Body of pancreas (tissue), 4 donors: ENCODE results near the gene CD300E. TPM values are rescaled to one million over a fixed set of nuclear protein-coding genes. Genes with fewer than 3 reads are reported as not detected.

Experiments
- ATAC-seq: fragments of 150-250 bp; one replicate; pipeline ENCODE4 v1.9.1; 2016
- DNase-seq, 4 donors: peaks; one replicate each; pipeline ENCODE4 v3.0.0-alpha.2; 2019
- H3K27ac ChIP-seq, 4 donors: fragments of 200-600 bp; sonication (generic); 1 replicate in 3 of 4; 2 replicates in 1 of 4; pipeline versions ENCODE4 v1.5.1 to v1.6.1; 2016 to 2019; ENCODE audit warnings: mild to moderate bottlenecking in 1 of 4, mixed read lengths in 1 of 4, moderate library complexity in 1 of 4
- H3K27me3 ChIP-seq, 2 donors: fragments of 200-600 bp; sonication (generic); one replicate each; pipeline ENCODE4 v1.6.0; 2016; ENCODE audit warnings: mild to moderate bottlenecking in 1 of 2
- H3K36me3 ChIP-seq, 2 donors: fragments of 200-600 bp; sonication (generic); replicated peaks in 1 of 2; 2 replicates each; pipeline ENCODE4 v1.5.1; 2016; ENCODE audit warnings: low read depth in 2 of 2; ENCODE audit not compliant: insufficient read depth in 1 of 2
- H3K4me1 ChIP-seq: fragments of 200-600 bp; sonication (generic); one replicate; pipeline ENCODE4 v1.6.0; 2016
- H3K4me3 ChIP-seq, 2 donors: fragments of 200-600 bp; sonication (generic); 1 replicate in 1 of 2; 2 replicates in 1 of 2; pipeline ENCODE4 v1.5.1; 2016 to 2019
- H3K9me3 ChIP-seq, 3 donors: fragments of 200-600 bp; sonication (generic); 1 replicate in 2 of 3; 2 replicates in 1 of 3; pipeline ENCODE4 v1.5.1; 2016
- POLR2A ChIP-seq, 3 donors: fragments of 450-650 bp; IDR thresholded peaks; one replicate each; pipeline ENCODE4 v1.6.1; 2016; ENCODE audit warnings: antibody characterized with exemption in 3 of 3, mild to moderate bottlenecking in 2 of 3
- WGBS, 2 donors: methylation state at CpG; one replicate each; pipeline ENCODE4 v1.1.5; 2017; 5-methylcytosine and 5-hydroxymethylcytosine counted together
- intact Hi-C: fragments of 100-400 bp; cut with DNase I; formaldehyde crosslinking; loops from one replicate; pipeline ENCODE4 v1.15.1; 2023
- total RNA-seq, 2 donors: library from RNA; depleted of rRNA; stranded (reverse); fragments of >200 nt; gene quantifications; one replicate each; pipeline ENCODE4 v1.1.0, GENCODE V29; 2016
- TF ChIP-seq, protein P1 (sequence below), 7 experiments: fragments of 450-650 bp in 4 of 7; fragments of 200-600 bp in 3 of 7; sonication (generic) in 3 of 7; IDR thresholded peaks; one replicate each; pipeline ENCODE4 v1.5.1; 2016 to 2019; ENCODE audit warnings: antibody characterized with exemption in 7 of 7

The CD300E gene
- total RNA-seq, 2 donors from 2014 or later, result not detected

DNA sequence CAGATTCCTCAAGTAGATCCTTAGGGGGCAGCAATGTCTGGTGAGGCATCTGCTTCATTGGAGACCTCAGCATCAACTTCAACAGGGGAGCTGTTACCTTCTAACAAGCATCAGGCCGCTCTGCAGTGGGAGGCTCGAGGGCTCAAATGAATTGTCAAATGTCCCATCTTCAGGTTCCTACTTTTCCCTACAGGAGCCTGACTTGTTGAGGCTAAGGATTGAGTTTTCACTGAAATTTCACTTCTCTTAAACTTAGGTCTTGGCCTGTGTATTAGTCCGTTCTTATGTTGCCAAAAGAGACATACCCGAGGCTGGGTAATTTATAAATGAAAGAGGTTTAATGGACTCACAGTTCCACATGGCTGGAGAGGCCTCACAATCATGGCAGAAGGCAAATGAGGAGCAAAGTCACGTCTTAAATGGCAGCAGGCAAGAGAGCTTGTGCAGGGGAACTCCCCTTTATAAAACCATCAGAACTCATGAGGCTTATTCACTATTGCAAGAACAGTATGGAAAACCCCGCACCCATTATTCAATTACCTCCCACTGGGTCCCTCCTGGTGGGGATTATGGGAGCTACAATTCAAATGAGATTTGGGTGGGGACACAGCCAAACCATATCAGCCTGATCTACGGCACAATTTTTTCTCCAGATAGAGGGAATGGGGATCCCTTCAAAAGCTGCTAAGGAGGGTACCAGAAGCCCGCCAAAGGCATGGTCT, 26.3 kb downstream of the CD300E start:
- ATAC-seq, result no peak
- TF ChIP-seq, protein P1, sequence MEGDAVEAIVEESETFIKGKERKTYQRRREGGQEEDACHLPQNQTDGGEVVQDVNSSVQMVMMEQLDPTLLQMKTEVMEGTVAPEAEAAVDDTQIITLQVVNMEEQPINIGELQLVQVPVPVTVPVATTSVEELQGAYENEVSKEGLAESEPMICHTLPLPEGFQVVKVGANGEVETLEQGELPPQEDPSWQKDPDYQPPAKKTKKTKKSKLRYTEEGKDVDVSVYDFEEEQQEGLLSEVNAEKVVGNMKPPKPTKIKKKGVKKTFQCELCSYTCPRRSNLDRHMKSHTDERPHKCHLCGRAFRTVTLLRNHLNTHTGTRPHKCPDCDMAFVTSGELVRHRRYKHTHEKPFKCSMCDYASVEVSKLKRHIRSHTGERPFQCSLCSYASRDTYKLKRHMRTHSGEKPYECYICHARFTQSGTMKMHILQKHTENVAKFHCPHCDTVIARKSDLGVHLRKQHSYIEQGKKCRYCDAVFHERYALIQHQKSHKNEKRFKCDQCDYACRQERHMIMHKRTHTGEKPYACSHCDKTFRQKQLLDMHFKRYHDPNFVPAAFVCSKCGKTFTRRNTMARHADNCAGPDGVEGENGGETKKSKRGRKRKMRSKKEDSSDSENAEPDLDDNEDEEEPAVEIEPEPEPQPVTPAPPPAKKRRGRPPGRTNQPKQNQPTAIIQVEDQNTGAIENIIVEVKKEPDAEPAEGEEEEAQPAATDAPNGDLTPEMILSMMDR (IDR thresholded peaks at IDR 0.05), result no peak
- Histone ChIP-seq H3K4me1 (no peaks in the 10 kb centered on the region), H3K9me3 (no peaks in the 10 kb centered on the region), H3K4me3 (no peak overlapping the region), H3K27me3 (peaks cover 0 to 7% of the 10 kb centered on the region in 2 donors), H3K36me3 (no peaks in the 10 kb centered on the region), H3K27ac (no peak overlapping the region)
- intact Hi-C loops, result no loop called here
- WGBS, 2 donors, result 56 to 64% methylated on average over 8 of the region's 8 CpGs
- DNase-seq, result no peak

DNA sequence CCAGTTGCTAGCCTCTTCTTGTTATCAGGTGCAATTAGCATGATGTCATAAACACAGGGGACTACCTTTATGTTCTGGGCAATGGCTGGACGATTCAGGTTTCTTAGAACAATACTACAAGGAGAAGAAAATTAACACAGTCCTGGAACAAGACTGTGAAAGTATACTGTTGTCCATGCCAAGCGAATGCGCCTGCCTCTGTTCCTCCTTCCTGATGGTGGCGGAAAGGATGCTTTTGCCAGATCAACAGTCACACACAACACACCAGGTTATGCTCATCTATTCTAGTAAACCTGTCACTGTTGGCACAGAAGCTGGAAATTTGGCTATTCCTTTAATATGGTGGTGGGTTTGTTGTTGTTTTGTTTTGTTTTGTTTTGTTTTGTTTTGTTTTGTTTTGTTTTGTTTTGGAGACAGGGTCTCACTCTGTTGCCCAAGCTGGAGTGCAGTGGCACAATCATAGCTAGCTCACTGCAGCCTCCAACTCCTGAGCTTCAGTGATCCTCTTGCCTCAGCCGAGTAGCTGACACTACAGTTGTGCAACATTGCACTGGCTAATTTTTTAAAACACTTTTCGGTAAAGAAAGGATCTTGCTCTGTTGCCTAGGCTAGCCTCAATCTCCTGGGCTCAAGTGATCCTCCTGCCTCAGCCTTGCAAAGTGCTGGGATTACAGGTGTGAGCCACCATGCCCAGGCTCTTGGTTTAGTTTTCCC, 28.3 kb downstream of the CD300E start:
- ATAC-seq (no peak), DNase-seq (no peak)
- no peak overlapping the region for H3K27ac ChIP-seq
- no peak overlapping the region for H3K4me3 ChIP-seq
- no peaks in the 10 kb centered on the region for H3K4me1 ChIP-seq
- no peaks in the 10 kb centered on the region for H3K36me3 ChIP-seq
- no peak for TF ChIP-seq POLR2A (IDR thresholded peaks at IDR 0.05)
- TF ChIP-seq, protein P1 (IDR thresholded peaks at IDR 0.05), result no peak
- H3K9me3 ChIP-seq, result no peaks in the 10 kb centered on the region
- no peaks in the 10 kb centered on the region for H3K27me3 ChIP-seq
- intact Hi-C loops, result no loop called here
- WGBS, 2 donors, result 60 to 62% methylated on average over 6 of the region's 6 CpGs

DNA sequence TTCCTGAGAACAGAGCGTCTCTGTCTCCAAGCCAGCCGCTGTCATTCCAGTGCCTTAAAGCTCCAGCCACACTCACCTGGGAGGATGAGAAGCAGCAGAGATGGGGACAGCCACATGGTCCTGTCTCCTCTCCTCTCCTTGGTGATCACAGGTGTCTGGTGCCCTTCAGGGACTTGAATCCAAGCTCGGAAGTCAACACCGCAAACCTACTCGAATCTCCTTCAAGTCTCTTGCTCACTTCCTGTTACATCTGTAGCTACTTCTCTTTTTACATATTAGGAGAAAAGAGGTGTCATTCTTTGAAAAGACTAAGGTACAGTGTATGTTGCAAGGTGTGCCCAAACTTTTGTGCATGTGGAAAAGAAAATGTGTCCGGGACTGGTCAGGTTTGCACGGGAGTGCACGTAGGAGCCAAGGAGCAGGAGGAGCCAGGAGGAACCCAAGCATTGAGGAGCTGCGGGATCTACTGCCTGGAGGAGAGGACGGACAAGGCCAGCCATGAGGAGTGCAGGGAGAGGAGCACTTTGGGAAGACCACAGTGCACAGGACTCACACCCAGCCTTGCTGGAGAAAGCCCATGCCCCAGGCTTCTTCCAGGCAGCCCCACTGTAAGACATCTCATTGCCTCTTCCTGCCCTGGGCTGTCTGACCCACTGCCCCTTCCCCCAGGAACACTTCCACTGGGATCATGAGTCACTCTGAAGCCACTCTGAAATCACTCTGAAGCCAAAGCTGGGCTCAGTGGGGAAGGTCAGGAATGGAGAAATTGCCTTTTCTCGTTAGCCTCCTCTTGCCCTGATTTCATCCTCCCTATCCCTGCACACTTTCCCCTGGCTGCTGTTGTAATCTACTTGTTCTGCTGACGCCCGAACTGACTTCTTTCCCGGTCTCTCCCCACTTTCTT, 31.2 kb downstream of the CD300E start, which contains the start of gene CD300LD:
TSS of gene CD300LD (minus strand) at position 197 of the 904 bp plus-strand sequence. CDS start at position 116, 81 bp downstream.
- H3K9me3 ChIP-seq, result no peaks in the 10 kb centered on the region
- no peaks in the 10 kb centered on the region for H3K4me1 ChIP-seq
- no peaks in the 10 kb centered on the region for H3K27me3 ChIP-seq
- no peaks in the 10 kb centered on the region for H3K36me3 ChIP-seq
- intact Hi-C loops, result no loop called here
- 49 to 52% methylated on average over 14 of the region's 14 CpGs for WGBS, 2 donors
- no peak for DNase-seq
- H3K4me3 ChIP-seq, result no peak within 1 kb of the TSS
- no peak within 1 kb of the TSS for H3K27ac ChIP-seq
- ATAC-seq, result no peak
- TF ChIP-seq POLR2A (IDR thresholded peaks at IDR 0.05), result no peak
- TF ChIP-seq, protein P1 (IDR thresholded peaks at IDR 0.05), result no peak

DNA sequence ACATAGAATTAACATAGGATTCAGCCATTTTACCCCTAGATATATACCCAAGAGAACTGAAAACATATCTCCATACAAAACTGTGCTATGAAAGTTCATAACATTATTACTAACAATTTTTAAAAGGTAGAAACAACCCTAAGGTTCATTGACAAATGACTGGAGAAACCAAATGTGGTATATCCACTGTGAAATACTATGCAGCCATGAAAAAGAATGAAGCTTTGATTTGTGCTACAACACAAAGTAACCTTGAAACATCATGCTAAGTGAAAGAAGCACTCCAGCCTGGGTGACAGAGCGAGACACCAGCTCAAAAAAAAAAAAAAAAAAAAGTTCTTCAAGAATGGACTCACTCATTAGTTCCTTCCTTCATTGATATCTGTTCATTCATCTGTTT, 32.0 kb downstream of the CD300E start:
- Histone ChIP-seq H3K36me3 (no peaks in the 10 kb centered on the region), H3K27ac (no peak overlapping the region), H3K27me3 (no peaks in the 10 kb centered on the region), H3K4me3 (no peak overlapping the region), H3K4me1 (no peaks in the 10 kb centered on the region), H3K9me3 (no peaks in the 10 kb centered on the region)
- WGBS, 2 donors, result 59 to 62% methylated on average over 1 of the region's 1 CpG
- TF ChIP-seq, protein P1 (IDR thresholded peaks at IDR 0.05), result no peak
- no peak for TF ChIP-seq POLR2A (IDR thresholded peaks at IDR 0.05)
- ATAC-seq, result no peak
- intact Hi-C loops, result no loop called here
- no peak for DNase-seq
